ENCODE results near the gene SOX13.

- TF ChIP-seq CTCF (IDR thresholded peaks at IDR 0.05) (no peak), POLR2A (IDR thresholded peaks at IDR 0.05) (no peak)
Observed at GRCh38 chr1:204147406-204148383, 74.8 kb downstream of the SOX13 start.

Measured in uterus (tissue), 2 donors.